Type B pancreatic cell (in vitro differentiated cells): ENCODE measurements around the gene RSAD1. TPM values are rescaled to one million over a fixed set of nuclear protein-coding genes. Genes with fewer than 3 reads are reported as not detected.

Experiments used
- DNase-seq: peaks from one replicate; pipeline ENCODE4 v3.0.0; 2021; ENCODE audit warnings: mixed read lengths; ENCODE audit not compliant: unreplicated experiment; ENCODE audit errors: extremely low spot score
- H3K27ac Mint-ChIP-seq: 2 replicates; pipeline ENCODE4 v1.8.0; 2021; ENCODE audit warnings: mild to moderate bottlenecking, mixed read lengths
- H3K27me3 Mint-ChIP-seq: 2 replicates; pipeline ENCODE4 v1.8.0; 2021; ENCODE audit warnings: mixed read lengths
- H3K36me3 Mint-ChIP-seq: 2 replicates; pipeline ENCODE4 v1.8.0; 2021; ENCODE audit warnings: mixed read lengths
- H3K4me1 Mint-ChIP-seq: one replicate; pipeline ENCODE4 v1.8.0; 2021; ENCODE audit warnings: mixed read lengths; ENCODE audit not compliant: unreplicated experiment
- H3K4me3 Mint-ChIP-seq: 2 replicates; pipeline ENCODE4 v1.8.0; 2021; ENCODE audit warnings: mild to moderate bottlenecking, mixed read lengths
- H3K9me3 Mint-ChIP-seq: 2 replicates; pipeline ENCODE4 v1.8.0; 2021; ENCODE audit warnings: mixed read lengths
- long read RNA-seq: library from polyadenylated mRNA; unstranded; transcript quantifications from one replicate; pipeline ENCODE4 v2.0.0, GENCODE V29; 2020
- total RNA-seq: library from RNA; stranded (reverse); gene quantifications from 2 replicates; pipeline ENCODE4 v1.2.1, GENCODE V29; 2021; ENCODE audit warnings: low replicate concordance
- TF ChIP-seq, protein P1 (sequence below): fragments of 200-600 bp; sonication (generic); conservative IDR thresholded peaks from 2 replicates; pipeline ENCODE4 v1.5.0; 2021; ENCODE audit warnings: antibody characterized with exemption, mild to moderate bottlenecking

RSAD1 gene
- total RNA-seq = 26.6 and 40.7 TPM in 2 replicates
- long read RNA-seq, partial matches to known transcripts = 2 of 7 reads
- long read RNA-seq, other reads (novel, unspliced or antisense) = 3 of 7 reads

DNA sequence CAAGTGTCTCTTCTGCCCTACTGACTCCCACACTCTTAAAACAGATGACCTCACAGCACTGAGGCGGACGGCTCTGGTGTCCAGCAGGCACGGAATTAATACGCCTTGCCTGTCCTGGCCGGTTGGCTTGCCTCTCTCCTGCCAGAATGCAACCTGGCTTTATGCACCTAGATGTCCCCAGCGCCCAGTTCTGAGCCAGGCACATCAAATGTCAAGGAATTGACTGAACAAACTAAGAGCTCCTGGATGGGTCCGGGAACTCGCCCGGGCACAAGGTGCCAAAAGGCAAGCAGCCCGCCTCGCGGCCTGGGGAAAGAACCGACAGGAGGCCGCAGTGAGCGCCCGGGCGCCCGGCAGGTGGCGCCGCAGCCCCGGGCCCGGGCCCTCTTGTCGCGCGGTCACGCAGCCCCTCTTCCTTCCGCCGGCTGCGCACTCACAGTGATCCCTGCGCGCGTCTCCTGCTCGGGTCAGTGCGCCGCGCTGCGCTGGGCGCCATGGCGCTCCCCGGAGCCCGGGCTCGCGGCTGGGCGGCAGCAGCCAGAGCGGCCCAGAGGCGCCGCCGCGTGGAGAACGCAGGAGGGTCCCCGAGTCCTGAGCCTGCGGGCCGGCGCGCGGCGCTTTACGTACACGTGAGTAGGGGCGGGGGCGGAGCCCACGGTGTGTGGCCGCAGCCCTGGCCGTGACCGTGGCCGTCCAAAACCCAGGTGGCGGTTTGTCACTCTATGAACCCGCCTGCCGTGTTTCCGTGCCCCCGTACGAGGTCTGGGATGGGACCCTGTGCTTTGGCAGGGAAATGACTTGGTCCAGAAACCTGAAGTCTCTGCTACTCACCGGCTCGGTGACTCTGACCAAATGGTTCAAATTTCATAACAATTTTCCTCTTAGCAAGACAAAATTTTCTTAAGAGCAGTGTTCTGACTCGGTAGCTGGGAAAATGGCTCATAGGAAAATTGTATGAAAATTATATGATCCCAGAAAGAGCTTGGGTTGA lies at the start of gene RSAD1:
Gene RSAD1, plus strand, starts transcription at position 470 of the 991 bp plus-strand sequence. Its CDS starts 25 bp downstream, at position 495.
- TF ChIP-seq, protein P1, sequence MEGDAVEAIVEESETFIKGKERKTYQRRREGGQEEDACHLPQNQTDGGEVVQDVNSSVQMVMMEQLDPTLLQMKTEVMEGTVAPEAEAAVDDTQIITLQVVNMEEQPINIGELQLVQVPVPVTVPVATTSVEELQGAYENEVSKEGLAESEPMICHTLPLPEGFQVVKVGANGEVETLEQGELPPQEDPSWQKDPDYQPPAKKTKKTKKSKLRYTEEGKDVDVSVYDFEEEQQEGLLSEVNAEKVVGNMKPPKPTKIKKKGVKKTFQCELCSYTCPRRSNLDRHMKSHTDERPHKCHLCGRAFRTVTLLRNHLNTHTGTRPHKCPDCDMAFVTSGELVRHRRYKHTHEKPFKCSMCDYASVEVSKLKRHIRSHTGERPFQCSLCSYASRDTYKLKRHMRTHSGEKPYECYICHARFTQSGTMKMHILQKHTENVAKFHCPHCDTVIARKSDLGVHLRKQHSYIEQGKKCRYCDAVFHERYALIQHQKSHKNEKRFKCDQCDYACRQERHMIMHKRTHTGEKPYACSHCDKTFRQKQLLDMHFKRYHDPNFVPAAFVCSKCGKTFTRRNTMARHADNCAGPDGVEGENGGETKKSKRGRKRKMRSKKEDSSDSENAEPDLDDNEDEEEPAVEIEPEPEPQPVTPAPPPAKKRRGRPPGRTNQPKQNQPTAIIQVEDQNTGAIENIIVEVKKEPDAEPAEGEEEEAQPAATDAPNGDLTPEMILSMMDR = peak; percentile 93
- H3K4me1 Mint-ChIP-seq = peaks cover 14% of the 10 kb centered on the region
- H3K4me3 Mint-ChIP-seq = peak within 1 kb of the TSS; percentile 91
- H3K9me3 Mint-ChIP-seq = no peaks in the 10 kb centered on the region
- H3K27ac Mint-ChIP-seq = peak within 1 kb of the TSS; percentile 92
- peaks cover 4% of the 10 kb centered on the region for H3K36me3 Mint-ChIP-seq
- H3K27me3 Mint-ChIP-seq = peaks cover 10% of the 10 kb centered on the region
- DNase-seq = peak; percentile 93

DNA sequence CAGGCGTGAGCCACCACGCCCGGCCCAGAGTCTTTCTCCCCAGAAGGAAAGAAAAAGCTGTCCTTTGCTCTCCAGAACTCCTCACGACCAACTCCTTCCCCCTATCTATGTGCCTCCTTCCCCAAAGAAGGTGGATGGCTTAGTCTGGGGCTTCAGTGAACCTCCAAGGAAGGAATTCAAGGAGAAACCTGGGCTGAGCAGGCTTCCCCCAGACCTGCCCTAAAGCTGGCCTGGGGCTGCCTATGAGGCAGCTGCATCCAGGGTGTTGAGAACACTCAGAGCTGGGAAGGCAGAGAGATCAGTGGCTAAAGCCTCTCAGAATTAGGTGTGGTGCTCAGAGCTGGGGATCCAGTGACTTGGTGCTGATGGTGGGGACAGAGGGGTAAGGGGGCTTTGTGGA lies 48.9 kb upstream of the RSAD1 start:
- Mint-ChIP-seq H3K27ac (peak overlapping the region; percentile 92), H3K9me3 (peaks cover 5% of the 10 kb centered on the region), H3K36me3 (peaks cover 7% of the 10 kb centered on the region), H3K4me3 (no peak overlapping the region), H3K4me1 (peaks cover 38% of the 10 kb centered on the region), H3K27me3 (no peaks in the 10 kb centered on the region)
- no peak for DNase-seq
- TF ChIP-seq, protein P1 = no peak

DNA sequence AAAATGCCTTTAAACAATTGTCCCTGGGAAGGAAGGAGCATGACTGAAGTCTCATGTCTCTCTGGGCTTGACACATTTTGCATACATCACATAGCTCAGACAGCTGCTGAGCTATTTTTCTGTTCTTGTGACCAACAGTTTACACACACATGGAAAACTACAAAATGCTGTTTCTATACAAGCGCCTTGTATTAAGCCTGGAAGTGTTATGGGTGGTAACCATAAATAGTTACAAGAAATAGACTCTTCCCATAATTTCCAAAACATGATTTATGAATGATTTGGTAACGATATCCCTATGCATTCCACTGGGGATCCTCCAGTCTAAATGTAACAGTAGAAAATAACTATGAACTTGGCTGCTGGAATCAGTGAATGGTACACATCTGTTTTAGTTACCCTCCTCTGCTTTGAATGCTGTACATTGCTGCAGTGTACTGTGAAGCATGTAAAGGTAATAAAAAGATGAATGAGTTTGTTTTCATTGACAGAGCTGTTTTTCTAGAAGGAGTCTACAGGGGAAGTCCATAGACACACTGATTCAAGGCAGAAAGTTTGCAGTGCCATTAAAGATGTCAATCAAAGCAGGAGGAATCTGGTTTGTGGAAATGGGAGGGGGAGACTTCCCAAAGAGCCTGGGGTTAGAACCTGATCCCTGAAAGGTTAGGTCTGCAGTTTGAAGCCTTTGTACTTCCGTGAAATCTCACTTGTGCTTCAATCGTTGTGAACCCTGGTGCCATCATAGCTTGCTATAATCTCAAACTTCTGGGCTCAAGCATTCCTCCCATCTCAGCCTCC lies 47.6 kb upstream of the RSAD1 start:
- H3K36me3 Mint-ChIP-seq = peaks cover 7% of the 10 kb centered on the region
- peak overlapping the region; percentile 66 for H3K4me3 Mint-ChIP-seq
- DNase-seq = no peak
- TF ChIP-seq, protein P1 = no peak
- H3K9me3 Mint-ChIP-seq = peaks cover 5% of the 10 kb centered on the region
- peak overlapping the region; percentile 87 for H3K27ac Mint-ChIP-seq
- H3K27me3 Mint-ChIP-seq = no peaks in the 10 kb centered on the region
- H3K4me1 Mint-ChIP-seq = peaks cover 34% of the 10 kb centered on the region

DNA sequence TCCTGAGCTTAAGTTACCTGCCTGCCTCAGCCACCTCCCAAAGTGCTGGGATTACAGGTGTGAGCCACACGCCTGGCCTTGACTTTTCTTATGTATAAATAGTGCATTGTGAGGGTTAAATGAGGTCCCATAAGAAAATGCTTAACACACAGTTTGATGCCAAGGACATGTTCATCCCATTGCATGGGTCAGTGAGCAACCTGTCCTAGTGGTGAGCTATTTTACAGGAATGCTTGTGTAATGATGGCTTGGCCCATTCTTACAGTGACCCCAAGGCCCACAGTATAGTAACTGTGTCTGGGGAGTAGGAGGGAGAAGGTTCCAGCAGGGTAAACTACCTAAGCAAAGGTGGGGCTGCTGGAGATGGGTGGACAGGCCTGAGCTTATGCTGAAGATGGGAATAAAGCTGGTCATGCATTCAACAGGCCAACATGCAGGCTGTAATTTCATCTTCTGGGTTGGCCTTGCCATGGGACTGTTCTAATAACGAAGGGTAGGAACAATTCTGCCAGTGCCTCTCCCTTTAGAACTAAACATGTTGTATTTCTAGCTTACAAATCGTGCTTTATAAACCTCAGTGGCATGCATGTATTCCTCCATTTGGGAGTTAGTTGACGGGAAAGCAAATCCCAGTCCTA lies 46.4 kb upstream of the RSAD1 start:
- Mint-ChIP-seq H3K4me1 (peaks cover 28% of the 10 kb centered on the region), H3K27ac (peak overlapping the region; percentile 87), H3K9me3 (peaks cover 5% of the 10 kb centered on the region), H3K27me3 (no peaks in the 10 kb centered on the region), H3K36me3 (peaks cover 7% of the 10 kb centered on the region), H3K4me3 (no peak overlapping the region)
- no peak for DNase-seq
- TF ChIP-seq, protein P1 = no peak

DNA sequence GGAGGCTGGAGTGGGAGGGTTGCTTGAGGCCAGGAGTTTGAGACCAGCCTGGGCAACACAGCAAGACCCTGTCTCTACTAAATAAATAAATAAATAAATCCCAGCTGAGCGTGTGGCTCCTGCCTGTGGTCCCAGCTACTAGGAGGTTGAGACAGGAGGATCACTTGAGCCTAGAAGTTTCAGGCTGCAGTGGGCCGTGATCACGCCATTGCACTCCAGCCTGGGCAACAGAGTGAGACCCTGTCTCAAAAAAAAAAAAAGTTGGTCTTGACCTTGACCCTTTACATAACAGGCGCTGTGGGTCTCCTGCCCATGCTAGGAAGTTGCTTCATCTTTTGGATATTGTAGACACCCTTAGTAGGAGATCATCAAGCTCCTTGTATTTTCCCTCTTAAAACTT lies 41.3 kb upstream of the RSAD1 start:
- no peaks in the 10 kb centered on the region for H3K9me3 Mint-ChIP-seq
- H3K36me3 Mint-ChIP-seq = peaks cover 8% of the 10 kb centered on the region
- no peak overlapping the region for H3K4me3 Mint-ChIP-seq
- no peak for DNase-seq
- H3K27ac Mint-ChIP-seq = no peak overlapping the region
- H3K4me1 Mint-ChIP-seq = peaks cover 10% of the 10 kb centered on the region
- H3K27me3 Mint-ChIP-seq = no peaks in the 10 kb centered on the region
- TF ChIP-seq, protein P1 = no peak
